ENCODE measurements around the gene ADAM10. TPM values are rescaled to one million over a fixed set of nuclear protein-coding genes. Genes with fewer than 3 reads are reported as not detected.

ADAM10 gene
- total and polyA plus RNA-seq, 2 of the 4 experiments (the other 2 are of a cell fraction) = 110 to 185 TPM

DNA sequence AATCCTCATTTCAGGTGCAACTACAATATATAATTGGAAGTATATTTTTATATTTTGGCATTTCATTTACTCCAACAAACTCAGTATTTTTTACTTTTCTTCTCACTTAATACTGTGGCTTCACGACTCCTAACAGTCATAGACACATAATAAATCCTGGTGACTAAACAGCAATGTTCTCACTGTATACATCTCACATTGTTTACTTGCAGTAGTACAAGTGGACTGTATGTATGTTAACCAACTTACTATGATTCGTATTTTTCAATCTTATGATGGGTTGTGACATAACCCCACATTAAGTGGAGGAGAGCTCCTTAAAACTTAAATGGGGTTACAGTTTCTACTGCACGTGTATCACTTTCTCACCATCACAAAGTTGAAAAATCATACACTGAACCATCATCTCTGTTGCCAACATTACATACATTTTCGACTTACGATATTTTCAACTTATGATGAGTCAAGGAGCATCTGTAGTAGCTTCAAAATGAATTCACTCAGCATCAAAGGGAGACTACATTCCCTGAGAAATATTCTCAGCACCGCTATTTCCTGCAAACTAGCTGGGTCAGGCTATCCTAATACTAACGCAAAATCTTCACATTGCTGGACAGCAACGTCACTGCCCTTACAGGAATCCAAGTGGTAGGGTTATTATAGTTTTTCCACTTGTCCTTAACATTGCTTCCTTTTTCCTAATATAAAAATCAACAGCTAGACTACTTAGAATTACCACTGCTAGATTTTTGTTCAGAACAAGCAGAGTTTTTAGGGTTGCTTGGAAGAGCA is 7.3 kb downstream of the ADAM10 start (continued):
- TF ChIP-seq CHD1 (IDR thresholded peaks at IDR 0.05; ENCODE audit: low read depth, low read length) (no peak), RCOR1 (IDR thresholded peaks at IDR 0.05; ENCODE audit: insufficient replicate concordance, low read length) (no peak)

DNA sequence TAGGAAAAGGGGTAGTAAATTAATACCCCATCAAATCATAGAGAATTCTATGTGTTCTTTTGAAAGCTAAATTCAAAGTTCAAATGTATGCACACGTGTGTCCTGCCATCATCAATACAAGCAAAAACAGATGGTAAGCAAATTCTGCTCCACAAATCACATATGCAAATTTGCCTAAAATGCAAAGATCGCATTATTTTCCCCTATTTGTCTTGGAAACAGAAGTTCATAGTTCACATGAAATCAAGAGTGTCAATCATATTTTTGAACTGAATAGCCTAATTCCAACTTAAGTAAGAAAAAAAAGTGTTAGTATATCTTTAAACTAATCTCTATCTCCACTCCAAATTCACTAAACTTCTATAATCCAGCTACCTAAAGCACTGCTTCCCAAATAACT is 8.5 kb downstream of the ADAM10 start:
- Histone ChIP-seq H4K20me1 (ENCODE audit: insufficient read depth, low read length) (peaks cover 84% of the 10 kb centered on the region), H2AK5ac (ENCODE audit: low read depth, low read length) (no peak overlapping the region), H2AK9ac (replicated peaks; ENCODE audit: low read depth, low read length, poor library complexity) (no peak overlapping the region), H4K91ac (ENCODE audit: insufficient read depth, low read depth, low read length) (no peak overlapping the region), H3K9me1 (ENCODE audit: insufficient read depth, low read length) (peaks cover 14% of the 10 kb centered on the region), H3K36me3 (ENCODE audit: control insufficient read depth, insufficient read depth, low read length) (no peaks in the 10 kb centered on the region), H4K5ac (ENCODE audit: low read depth, low read length) (no peak overlapping the region), H3K27ac (ENCODE audit: insufficient read depth, low read length) (no peak overlapping the region), H3K4ac (ENCODE audit: low read depth, low read length) (no peak overlapping the region), H2BK20ac (ENCODE audit: low read depth, low read length) (no peak overlapping the region), H3K9ac (ENCODE audit: low read depth, low read length) (no peak overlapping the region), H3K4me1 (ENCODE audit: control insufficient read depth, insufficient read depth, low read length) (peaks cover 11% of the 10 kb centered on the region), H3K9me3 (ENCODE audit: control insufficient read depth, insufficient read depth, low read length) (no peaks in the 10 kb centered on the region), H3K4me3 (ENCODE audit: insufficient read depth, low read depth, low read length) (no peak overlapping the region), H2AFZ (replicated peaks; ENCODE audit: low read length, poor library complexity) (no peak overlapping the region), H3K4me2 (ENCODE audit: low read depth, low read length) (no peak overlapping the region), H3K56ac (ENCODE audit: extremely low read depth, insufficient read depth, low read length) (no peak overlapping the region), H3K27me3 (ENCODE audit: control insufficient read depth, insufficient read depth, low read length) (no peaks in the 10 kb centered on the region), H4K8ac (ENCODE audit: low read depth in 2 of 2, low read length in 2 of 2) (no peak overlapping the region), H3K14ac (replicated peaks; ENCODE audit: low read depth, low read length) (no peak overlapping the region), H3K23ac (ENCODE audit: low read depth, low read length) (no peak overlapping the region), H3K18ac (ENCODE audit: low read depth, low read length) (no peak overlapping the region), H2BK120ac (ENCODE audit: low read depth, low read length) (no peak overlapping the region), H2BK15ac (ENCODE audit: low read depth, low read length) (no peak overlapping the region), H2BK5ac (ENCODE audit: low read depth, low read length, poor library complexity, severe bottlenecking) (no peak overlapping the region), H3K79me1 (ENCODE audit: low read depth in 1 of 2, low read length in 2 of 2) (peaks cover 0 to 73% of the 10 kb centered on the region in 2 experiments; a peak in 2 of 4 replicates)
- intact Hi-C loops (cut with micrococcal nuclease) = no loop called here
- dilution Hi-C loops (cut with HindIII; ENCODE audit: low sequenced_read_pairs, unreplicated experiment) = no loop called here
- CTCF ChIA-PET = no interaction called here
- in situ Hi-C loops (cut with MboI; ENCODE audit: low sequenced_read_pairs) = no loop called here
- ATAC-seq (ENCODE audit: low read depth) = no peak
- POLR2A ChIA-PET (ENCODE audit: unreplicated experiment) = no interaction called here
- no peak for DNase-seq
- no CpG with 5 or more reads among the region's 2 CpGs for WGBS, 2 experiments (ENCODE audit: extremely low coverage in 2 of 2, insufficient read length in 1 of 2)
- no TSS peak for BruUV-seq (replicated peaks)
- TF ChIP-seq NFE2L2 (IDR thresholded peaks at IDR 0.05; ENCODE audit: low read depth, low read length) (no peak), MAFK (IDR thresholded peaks at IDR 0.05; ENCODE audit: low read depth, low read length) (no peak)
